Memory B cell (primary cell): ENCODE results near the gene HIRA.

Source experiments
- ATAC-seq: fragments of 150-1000 bp; cut with Tn5 transposase; 2 replicates; pipeline ENCODE4 v1.10.0; 2021; ENCODE audit warnings: low read depth, mild to moderate bottlenecking, moderate library complexity
- DNase-seq, 2 donors: peaks; one replicate each; pipeline ENCODE4 v3.0.0; 2022; ENCODE audit warnings: low spot score in 2 of 2
- H3K27ac Mint-ChIP-seq: one replicate; pipeline ENCODE4 v1.8.0; 2022; ENCODE audit warnings: mild to moderate bottlenecking, moderate library complexity, mixed read lengths
- H3K27me3 Mint-ChIP-seq: one replicate; pipeline ENCODE4 v1.8.0; 2022; ENCODE audit warnings: mixed read lengths
- H3K36me3 Mint-ChIP-seq: one replicate; pipeline ENCODE4 v1.8.0; 2022; ENCODE audit warnings: mild to moderate bottlenecking, mixed read lengths
- H3K4me1 Mint-ChIP-seq: one replicate; pipeline ENCODE4 v1.8.0; 2022; ENCODE audit warnings: mixed read lengths
- H3K4me3 Mint-ChIP-seq: one replicate; pipeline ENCODE4 v1.8.0; 2022; ENCODE audit warnings: mild to moderate bottlenecking, moderate library complexity, mixed read lengths
- H3K9me3 Mint-ChIP-seq: one replicate; pipeline ENCODE4 v1.8.0; 2022; ENCODE audit warnings: mixed read lengths

The HIRA gene

DNA sequence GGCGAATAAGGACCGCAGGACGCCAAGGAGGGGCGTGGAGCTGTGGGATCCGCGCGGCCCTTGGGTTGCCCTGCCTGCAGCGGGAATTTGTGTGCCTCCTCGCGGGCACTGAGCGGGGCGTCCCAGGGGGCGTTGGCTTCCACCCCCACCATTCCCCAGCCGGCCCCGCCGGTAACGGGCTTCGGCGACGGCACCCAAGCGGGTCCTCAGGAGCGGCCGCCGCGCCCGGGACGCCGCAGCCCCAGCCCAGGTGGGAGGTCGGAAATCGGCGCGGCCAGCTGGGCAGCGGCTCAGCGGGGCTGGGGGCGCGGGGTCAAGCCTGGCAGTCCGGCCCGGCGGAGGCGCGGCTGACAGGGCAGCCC is 140.3 kb downstream of the HIRA start:
- peak overlapping the region; percentile 85 for H3K4me3 Mint-ChIP-seq
- no peaks in the 10 kb centered on the region for H3K9me3 Mint-ChIP-seq
- H3K27me3 Mint-ChIP-seq: peaks cover 13% of the 10 kb centered on the region
- DNase-seq (no peak), ATAC-seq (peak; percentile 26)
- H3K36me3 Mint-ChIP-seq: no peaks in the 10 kb centered on the region
- peaks cover 10% of the 10 kb centered on the region for H3K4me1 Mint-ChIP-seq
- peak overlapping the region; percentile 39 for H3K27ac Mint-ChIP-seq

DNA sequence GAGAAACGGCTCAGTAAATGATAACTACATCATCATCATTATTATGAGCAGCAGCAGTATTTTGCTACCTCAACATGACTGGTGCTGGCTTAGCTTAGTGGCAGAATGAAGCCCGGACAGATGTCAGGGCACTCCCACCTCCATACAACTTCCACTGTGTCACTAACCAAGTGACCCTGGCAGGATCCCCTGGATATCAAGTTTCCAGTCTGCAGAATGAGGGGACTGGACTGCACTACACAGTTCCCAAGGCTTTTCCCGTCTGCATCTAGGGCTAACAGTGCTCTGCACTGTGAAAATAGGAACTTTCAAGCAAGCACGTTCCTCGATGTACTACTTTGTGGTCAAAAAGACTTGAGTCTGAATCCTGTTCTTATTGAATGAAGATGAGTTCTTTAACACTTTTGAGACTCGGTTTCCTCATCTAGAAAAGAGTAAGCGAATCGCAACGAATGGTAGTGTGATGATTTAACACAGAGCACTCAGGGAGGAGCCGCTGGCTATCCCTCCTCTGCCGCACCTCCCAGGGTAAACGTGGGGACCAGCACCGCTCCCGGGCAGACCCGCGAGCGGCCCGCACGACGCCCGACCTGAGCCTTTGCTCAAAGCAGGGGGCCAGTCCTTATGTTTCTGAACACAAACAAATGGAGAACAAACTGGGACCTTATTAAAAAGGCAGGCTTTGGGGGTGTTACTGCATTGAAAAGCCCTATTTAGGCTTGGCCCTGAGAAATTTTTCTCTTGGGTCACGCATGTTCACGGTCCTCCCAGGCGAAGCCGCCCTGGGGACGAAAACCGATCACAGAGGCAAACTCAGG is 140.9 kb downstream of the HIRA start:
- Mint-ChIP-seq H3K4me3 (peak overlapping the region; percentile 85), H3K36me3 (no peaks in the 10 kb centered on the region), H3K27ac (peak overlapping the region; percentile 39), H3K4me1 (peaks cover 10% of the 10 kb centered on the region), H3K27me3 (peaks cover 13% of the 10 kb centered on the region), H3K9me3 (no peaks in the 10 kb centered on the region)
- no peak for DNase-seq
- peak; percentile 1 for ATAC-seq

DNA sequence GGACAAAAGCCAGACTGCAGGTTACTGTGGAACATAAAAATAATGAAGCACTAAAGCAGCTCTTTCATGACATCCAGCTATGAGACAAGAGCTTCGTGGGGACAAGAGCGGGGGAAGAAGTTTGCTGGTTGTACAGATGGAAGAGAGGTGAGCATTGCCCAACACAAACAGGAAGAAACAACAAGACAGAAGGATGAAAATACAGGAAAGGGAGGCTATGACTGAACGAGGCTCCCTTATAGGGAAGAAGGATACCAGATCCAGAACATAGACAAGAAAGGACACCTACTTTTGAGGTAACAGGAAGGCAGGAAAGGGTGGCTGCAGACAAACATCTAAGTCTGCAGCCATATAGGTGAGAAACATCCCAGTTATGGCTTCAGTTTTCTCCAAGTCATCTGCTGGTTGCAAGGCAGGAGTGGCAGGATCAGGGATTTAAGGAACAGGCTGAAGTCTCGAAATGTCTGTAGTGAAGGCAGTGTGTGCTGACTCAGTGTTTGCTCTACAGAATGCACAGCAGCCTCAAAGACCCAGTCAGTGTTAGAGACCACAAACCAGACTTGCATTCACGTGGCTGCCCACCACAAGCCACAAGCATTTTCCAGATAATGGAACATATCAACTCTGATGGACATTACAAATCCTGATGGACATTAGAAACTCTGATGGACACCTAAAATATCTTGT is 141.9 kb downstream of the HIRA start:
- DNase-seq: no peak
- peaks cover 13% of the 10 kb centered on the region for H3K27me3 Mint-ChIP-seq
- no peaks in the 10 kb centered on the region for H3K36me3 Mint-ChIP-seq
- H3K4me3 Mint-ChIP-seq: no peak overlapping the region
- H3K4me1 Mint-ChIP-seq: peaks cover 10% of the 10 kb centered on the region
- no peak overlapping the region for H3K27ac Mint-ChIP-seq
- no peak for ATAC-seq
- no peaks in the 10 kb centered on the region for H3K9me3 Mint-ChIP-seq

DNA sequence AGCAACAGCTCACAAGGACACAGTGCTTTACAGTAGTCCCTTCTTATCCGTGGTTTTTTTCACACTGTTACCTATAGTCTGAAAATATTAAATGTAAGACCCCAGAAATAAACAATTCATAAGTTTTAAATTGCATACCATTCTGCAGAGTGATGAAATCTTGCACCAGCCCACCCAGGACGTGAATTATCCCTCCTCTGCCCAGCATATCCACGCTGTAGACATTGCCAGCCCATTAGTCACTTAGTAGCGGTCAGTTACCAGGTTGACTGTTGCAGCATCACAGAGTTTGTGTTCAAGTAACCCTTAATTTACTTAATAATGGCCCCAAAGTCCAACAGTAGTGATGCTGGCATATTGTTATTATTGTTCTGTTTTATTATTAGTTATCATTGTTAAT is 143.6 kb downstream of the HIRA start:
- ATAC-seq: no peak
- H3K4me3 Mint-ChIP-seq: no peak overlapping the region
- no peak overlapping the region for H3K27ac Mint-ChIP-seq
- peaks cover 13% of the 10 kb centered on the region for H3K27me3 Mint-ChIP-seq
- H3K9me3 Mint-ChIP-seq: no peaks in the 10 kb centered on the region
- DNase-seq: no peak
- no peaks in the 10 kb centered on the region for H3K36me3 Mint-ChIP-seq
- H3K4me1 Mint-ChIP-seq: peaks cover 10% of the 10 kb centered on the region

DNA sequence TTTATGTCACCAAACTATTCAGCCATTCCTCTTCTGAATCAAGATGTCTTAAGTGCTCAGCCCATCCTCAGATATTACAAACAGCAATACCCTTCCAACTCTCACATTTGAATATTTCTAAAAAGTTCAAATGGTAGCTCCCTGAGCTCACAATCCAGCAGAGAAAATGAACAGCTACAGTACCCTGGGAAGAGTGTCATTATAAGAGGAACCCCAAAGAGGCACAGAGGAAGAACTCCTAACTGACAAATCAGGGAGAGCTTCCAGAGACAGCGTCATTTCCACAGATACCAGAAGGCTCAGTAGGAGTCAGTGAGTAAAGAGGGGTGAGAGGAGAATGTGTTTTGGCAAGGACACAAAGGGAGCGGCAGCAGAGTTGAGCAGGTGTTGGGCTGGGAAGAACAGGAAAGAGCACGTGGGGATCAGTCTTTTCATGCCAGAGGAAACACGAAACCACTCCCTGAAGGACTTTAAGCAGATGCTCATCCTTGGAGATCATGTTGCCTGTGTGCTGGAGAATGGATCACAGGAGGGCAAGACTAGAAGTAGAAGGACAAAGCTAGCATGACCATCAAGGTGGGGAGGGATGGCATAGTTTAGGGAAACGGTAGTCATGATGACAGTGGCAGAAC is 144.3 kb downstream of the HIRA start:
- H3K27ac Mint-ChIP-seq: no peak overlapping the region
- no peaks in the 10 kb centered on the region for H3K9me3 Mint-ChIP-seq
- DNase-seq (no peak), ATAC-seq (no peak)
- no peaks in the 10 kb centered on the region for H3K36me3 Mint-ChIP-seq
- H3K27me3 Mint-ChIP-seq: peaks cover 13% of the 10 kb centered on the region
- H3K4me1 Mint-ChIP-seq: peaks cover 7% of the 10 kb centered on the region
- no peak overlapping the region for H3K4me3 Mint-ChIP-seq

DNA sequence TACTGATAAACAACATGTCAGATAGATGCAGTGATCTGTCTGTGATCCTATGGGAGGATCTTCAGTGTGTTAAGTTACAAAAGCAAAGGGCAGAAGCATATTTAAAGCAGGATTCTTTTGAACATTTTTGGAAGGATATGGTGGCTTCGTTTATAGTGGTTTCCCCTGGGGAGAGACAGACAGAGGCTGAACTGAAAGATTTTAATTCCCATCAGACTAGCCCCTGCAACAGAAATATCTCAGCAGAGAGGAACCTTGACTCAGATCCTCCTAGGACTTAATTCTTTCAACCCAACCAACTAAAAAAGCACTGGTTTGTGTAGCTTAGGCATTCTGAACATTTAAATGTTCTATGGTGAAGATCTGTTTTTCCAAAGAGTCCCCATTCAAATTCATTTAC is 145.7 kb downstream of the HIRA start:
- H3K27ac Mint-ChIP-seq: no peak overlapping the region
- no peaks in the 10 kb centered on the region for H3K36me3 Mint-ChIP-seq
- peaks cover 13% of the 10 kb centered on the region for H3K27me3 Mint-ChIP-seq
- no peaks in the 10 kb centered on the region for H3K9me3 Mint-ChIP-seq
- H3K4me1 Mint-ChIP-seq: peaks cover 4% of the 10 kb centered on the region
- DNase-seq (no peak), ATAC-seq (no peak)
- H3K4me3 Mint-ChIP-seq: no peak overlapping the region
